ENCODE measurements around the gene PRKCQ. TPM values are rescaled to one million over a fixed set of nuclear protein-coding genes. Genes with fewer than 3 reads are reported as not detected.
"Not testable (repeated sequence)": the region's sequence is repeated elsewhere in the genome, so short reads cannot be mapped to it uniquely, and the experiment has no call there.

PRKCQ gene
- total RNA-seq, 1 donor: under 0.01 TPM

DNA sequence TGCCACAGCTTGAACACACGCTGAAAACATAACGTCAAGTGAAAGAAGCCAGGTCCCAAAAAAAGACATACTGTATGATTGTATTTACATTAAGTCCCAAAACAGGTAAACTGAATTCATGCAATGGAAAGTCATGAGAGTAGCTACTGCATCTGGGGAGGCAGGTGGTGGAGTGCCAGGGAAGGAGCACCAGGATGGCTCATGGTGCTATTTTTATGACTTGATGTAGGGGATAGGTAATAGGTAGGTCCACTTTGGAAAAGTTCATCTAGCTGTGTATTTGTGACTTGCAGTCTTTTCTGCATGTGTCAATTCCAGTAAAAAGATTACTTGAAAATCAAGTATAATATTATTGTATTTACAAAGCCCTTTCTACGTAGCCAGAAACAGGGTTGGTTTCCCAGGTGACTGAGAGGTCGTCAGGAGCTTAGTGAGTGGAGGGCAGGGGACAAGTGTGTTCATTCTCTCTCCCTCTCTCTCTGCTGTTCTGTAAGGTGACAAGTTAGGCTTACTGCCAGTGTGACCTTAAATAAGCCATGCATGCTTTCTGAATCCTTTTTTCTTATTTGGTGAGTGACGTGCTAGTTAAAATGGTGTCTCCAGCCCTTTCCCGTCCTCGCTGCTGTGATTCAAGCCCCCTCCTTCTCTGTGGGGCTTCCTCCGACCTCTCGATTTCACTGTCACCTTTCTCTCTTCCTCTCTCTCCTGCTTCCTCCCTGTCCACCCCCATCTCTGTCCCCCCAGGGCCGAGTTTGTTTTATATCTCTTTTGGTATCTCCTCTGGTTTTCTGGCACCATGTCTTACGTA, 9.4 kb upstream of the PRKCQ start:
- no peak for DNase-seq (ENCODE audit: low read depth)
- TF ChIP-seq, protein P1, sequence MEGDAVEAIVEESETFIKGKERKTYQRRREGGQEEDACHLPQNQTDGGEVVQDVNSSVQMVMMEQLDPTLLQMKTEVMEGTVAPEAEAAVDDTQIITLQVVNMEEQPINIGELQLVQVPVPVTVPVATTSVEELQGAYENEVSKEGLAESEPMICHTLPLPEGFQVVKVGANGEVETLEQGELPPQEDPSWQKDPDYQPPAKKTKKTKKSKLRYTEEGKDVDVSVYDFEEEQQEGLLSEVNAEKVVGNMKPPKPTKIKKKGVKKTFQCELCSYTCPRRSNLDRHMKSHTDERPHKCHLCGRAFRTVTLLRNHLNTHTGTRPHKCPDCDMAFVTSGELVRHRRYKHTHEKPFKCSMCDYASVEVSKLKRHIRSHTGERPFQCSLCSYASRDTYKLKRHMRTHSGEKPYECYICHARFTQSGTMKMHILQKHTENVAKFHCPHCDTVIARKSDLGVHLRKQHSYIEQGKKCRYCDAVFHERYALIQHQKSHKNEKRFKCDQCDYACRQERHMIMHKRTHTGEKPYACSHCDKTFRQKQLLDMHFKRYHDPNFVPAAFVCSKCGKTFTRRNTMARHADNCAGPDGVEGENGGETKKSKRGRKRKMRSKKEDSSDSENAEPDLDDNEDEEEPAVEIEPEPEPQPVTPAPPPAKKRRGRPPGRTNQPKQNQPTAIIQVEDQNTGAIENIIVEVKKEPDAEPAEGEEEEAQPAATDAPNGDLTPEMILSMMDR (IDR thresholded peaks at IDR 0.05; ENCODE audit: insufficient read depth, low read depth, low read length): no peak

DNA sequence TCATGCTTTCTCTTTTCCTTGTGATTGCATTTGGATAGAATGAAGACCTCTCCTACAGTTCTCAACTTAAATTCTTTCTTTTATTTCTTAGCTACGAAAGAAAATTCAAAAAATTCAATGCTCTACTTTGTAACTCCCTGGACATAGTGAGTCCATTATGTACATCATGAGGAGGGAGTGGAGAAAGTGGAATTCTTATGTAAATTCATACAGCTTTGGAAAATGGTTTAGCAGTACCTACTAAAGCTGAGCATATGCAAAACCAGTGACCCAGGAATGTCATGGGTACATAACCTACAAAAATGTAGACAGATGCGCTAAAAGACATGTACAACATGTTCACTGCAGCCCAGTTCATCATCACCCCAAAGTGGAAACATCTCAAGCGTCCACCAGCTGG, 8.8 kb upstream of the PRKCQ start:
- H3K4me3 ChIP-seq (ENCODE audit: low read depth, low read length): no peak overlapping the region
- TF ChIP-seq, protein P1 (IDR thresholded peaks at IDR 0.05; ENCODE audit: insufficient read depth, low read depth, low read length): no peak
- DNase-seq (ENCODE audit: low read depth): no peak

More for the DNA sequence above, 9.4 kb upstream of the PRKCQ start:
- H3K4me3 ChIP-seq (ENCODE audit: low read depth, low read length): no peak overlapping the region

GRCh38 chr10:6588082-6588481, 8.0 kb upstream of the PRKCQ start:
- TF ChIP-seq, protein P1 (IDR thresholded peaks at IDR 0.05; ENCODE audit: insufficient read depth, low read depth, low read length): no peak
- DNase-seq (ENCODE audit: low read depth): peak; percentile 5
- H3K4me3 ChIP-seq (ENCODE audit: low read depth, low read length): no peak overlapping the region

GRCh38 chr10:6586501-6586900, 6.4 kb upstream of the PRKCQ start:
- H3K4me3 ChIP-seq (ENCODE audit: low read depth, low read length): no peak overlapping the region
- TF ChIP-seq, protein P1 (IDR thresholded peaks at IDR 0.05; ENCODE audit: insufficient read depth, low read depth, low read length): no peak
- DNase-seq (ENCODE audit: low read depth): no peak

GRCh38 chr10:6583447-6583846, 3.4 kb upstream of the PRKCQ start:
- no peak overlapping the region for H3K4me3 ChIP-seq (ENCODE audit: low read depth, low read length)
- TF ChIP-seq, protein P1 (IDR thresholded peaks at IDR 0.05; ENCODE audit: insufficient read depth, low read depth, low read length): no peak
- no peak for DNase-seq (ENCODE audit: low read depth)

- not testable (repeated sequence) for DNase-seq (ENCODE audit: low read depth)
Measured at GRCh38 chr10:6582913-6583312, 2.8 kb upstream of the PRKCQ start.

DNA sequence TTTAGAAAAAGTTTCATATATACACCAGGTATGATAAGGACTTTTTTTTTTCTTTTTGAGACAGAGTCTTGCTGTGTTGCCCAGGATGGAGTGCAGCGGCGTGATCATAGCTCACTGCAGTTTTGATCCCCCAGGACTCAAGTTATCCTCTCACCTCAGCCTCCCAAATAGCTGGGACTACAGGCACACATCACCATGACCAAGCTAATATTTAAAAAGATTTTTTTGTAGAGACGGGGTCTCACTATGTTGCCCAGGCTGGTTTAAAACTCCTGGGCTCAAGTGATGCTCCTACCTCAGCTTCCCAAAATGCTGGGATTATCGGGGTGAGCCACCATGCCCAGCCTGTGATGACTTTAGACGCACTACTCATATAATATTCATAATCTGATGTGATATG, 2.2 kb upstream of the PRKCQ start:
- no peak for DNase-seq (ENCODE audit: low read depth)
- TF ChIP-seq, protein P1 (IDR thresholded peaks at IDR 0.05; ENCODE audit: insufficient read depth, low read depth, low read length): no peak
- H3K4me3 ChIP-seq (ENCODE audit: low read depth, low read length): no peak overlapping the region

More at GRCh38 chr10:6582913-6583312, 2.8 kb upstream of the PRKCQ start:
- H3K4me3 ChIP-seq (ENCODE audit: low read depth, low read length): not testable (repeated sequence)
